GM12878 (cell line): ENCODE results near the gene CADM2.

Experiments
- BRCA1 ChIP-seq: IDR thresholded peaks from 2 replicates; pipeline ENCODE4 v1.6.1; 2011; ENCODE audit warnings: low read depth, low read length, improper control_type of control experiment
- CHD1 ChIP-seq: IDR thresholded peaks from 2 replicates; pipeline ENCODE4 v1.6.1; 2012; ENCODE audit warnings: low read depth, low read length, improper control_type of control experiment
- CTCF ChIP-seq, 3 experiments: IDR thresholded peaks in 2 of 3; conservative IDR thresholded peaks in 1 of 3; 2 replicates each; pipeline ENCODE4 v1.5.1; 2011; ENCODE audit warnings: low read depth in 3 of 3, low read length in 3 of 3, mild to moderate bottlenecking in 3 of 3, control low read depth in 2 of 3, moderate library complexity in 2 of 3, inconsistent platforms in 1 of 3, mixed read lengths in 1 of 3; ENCODE audit not compliant: control insufficient read depth in 2 of 3, insufficient read depth in 1 of 3; ENCODE audit errors: extremely low read depth in 1 of 3
- E2F8 ChIP-seq: fragments of 450-650 bp; IDR thresholded peaks from 2 replicates; pipeline ENCODE4 v1.6.1; 2018; ENCODE audit warnings: mild to moderate bottlenecking, low read depth, moderate library complexity; ENCODE audit not compliant: partially characterized antibody
- HDAC6 ChIP-seq: fragments of 200-600 bp; sonication (generic); IDR thresholded peaks from one replicate; pipeline ENCODE4 v1.8.0; 2017; ENCODE audit warnings: antibody characterized with exemption; ENCODE audit not compliant: unreplicated experiment
- MAX ChIP-seq: IDR thresholded peaks from 2 replicates; pipeline ENCODE4 v1.6.1; 2012; ENCODE audit warnings: low read depth, low read length, improper control_type of control experiment
- SKIL ChIP-seq: fragments of 450-650 bp; IDR thresholded peaks from 2 replicates; pipeline ENCODE4 v1.6.1; 2017; ENCODE audit warnings: mild to moderate bottlenecking, low read depth, inconsistent platforms; ENCODE audit not compliant: poor library complexity, severe bottlenecking

- no peak for TF ChIP-seq MAX
- no peak for TF ChIP-seq HDAC6
- no peak for TF ChIP-seq E2F8
- TF ChIP-seq CHD1, result no peak
- no peak for TF ChIP-seq BRCA1
- no peak for TF ChIP-seq CTCF (IDR thresholded peaks at IDR 0.05 in 2 of 3, conservative IDR thresholded peaks at IDR 0.05 in 1 of 3; ENCODE audit: control insufficient read depth in 2 of 3, extremely low read depth in 1 of 3, insufficient read depth in 1 of 3, low read depth in 3 of 3, low read length in 3 of 3)
- TF ChIP-seq SKIL, result no peak
Observed at GRCh38 chr3:85476891-85477495, 518.2 kb downstream of the CADM2 start.
